Iris pigment epithelial cell (primary cell): Measurements from ENCODE around the gene ZNF821.
"Not testable (repeated sequence)": the region's sequence is repeated elsewhere in the genome, so short reads cannot be mapped to it uniquely, and the experiment has no call there.

ENCODE experiments used
- DNase-seq: peaks from one replicate; pipeline ENCODE4 v3.0.0-alpha.2; 2011; ENCODE audit warnings: low read depth

Gene ZNF821

GRCh38 chr16:71859762-71860521, 24.0 kb downstream of the ZNF821 start:
- no peak for DNase-seq

- DNase-seq: no peak
Observed at GRCh38 chr16:71855937-71856662, 27.9 kb downstream of the ZNF821 start.

GRCh38 chr16:71854369-71854948, 29.5 kb downstream of the ZNF821 start:
- DNase-seq: no peak

GRCh38 chr16:71853413-71853812, 30.6 kb downstream of the ZNF821 start:
- no peak for DNase-seq

GRCh38 chr16:71852561-71852960, 31.4 kb downstream of the ZNF821 start:
- no peak for DNase-seq

- DNase-seq: no peak
Observed at GRCh38 chr16:71852158-71852557, 31.8 kb downstream of the ZNF821 start.

- DNase-seq: no peak
Observed at GRCh38 chr16:71851746-71852145, 32.2 kb downstream of the ZNF821 start.

- DNase-seq: no peak
Observed at GRCh38 chr16:71848622-71849021, 35.4 kb downstream of the ZNF821 start.

- no peak for DNase-seq
Observed at GRCh38 chr16:71847096-71847495, 36.9 kb downstream of the ZNF821 start.

GRCh38 chr16:71846431-71846830, 37.6 kb downstream of the ZNF821 start:
- DNase-seq: peak; percentile 49

GRCh38 chr16:71845639-71846430, 38.1 kb downstream of the ZNF821 start, which contains the start of gene ATXN1L:
TSS of gene ATXN1L (plus strand) at chr16:71845976. CDS start at chr16:71849741, 3,765 bp downstream.
- DNase-seq: peak; percentile 89

- no peak for DNase-seq
Observed at GRCh38 chr16:71843572-71843971, 40.4 kb downstream of the ZNF821 start.

- DNase-seq: peak; percentile 10
Observed at GRCh38 chr16:71840052-71840451, 43.9 kb downstream of the ZNF821 start.

- DNase-seq: no peak
Observed at GRCh38 chr16:71837150-71837549, 46.8 kb downstream of the ZNF821 start.

GRCh38 chr16:71834291-71834690, 49.7 kb downstream of the ZNF821 start:
- no peak for DNase-seq

GRCh38 chr16:71832112-71832511, 51.9 kb downstream of the ZNF821 start:
- DNase-seq: not testable (repeated sequence)

GRCh38 chr16:71831698-71832097, 52.3 kb downstream of the ZNF821 start:
- not testable (repeated sequence) for DNase-seq

GRCh38 chr16:71830359-71830758, 53.6 kb downstream of the ZNF821 start:
- DNase-seq: no peak

- DNase-seq: no peak
Observed at GRCh38 chr16:71826533-71827017, 57.4 kb downstream of the ZNF821 start.

- DNase-seq: not testable (repeated sequence)
Observed at GRCh38 chr16:71817155-71817500, 66.9 kb downstream of the ZNF821 start.

GRCh38 chr16:71811261-71811803, 72.7 kb downstream of the ZNF821 start:
- peak; percentile 81 for DNase-seq

- not testable (repeated sequence) for DNase-seq
Observed at GRCh38 chr16:71810155-71810530, 73.8 kb downstream of the ZNF821 start.
